ENCODE results near the gene FAM180B. TPM values are rescaled to one million over a fixed set of nuclear protein-coding genes. Genes with fewer than 3 reads are reported as not detected.

FAM180B gene
- total and polyA plus RNA-seq, 2 of the 13 experiments (the other 11 are each of a cell fraction or from before 2014, with no cell fraction given): 0.40 to 1.0 TPM

GRCh38 chr11:47616726-47617416 is 30.4 kb downstream of the FAM180B start (continued):
- no peak for TF ChIP-seq ZNF335 (CRISPR knock-in tag; IDR thresholded peaks at IDR 0.05)
- TF ChIP-seq SMC3 (IDR thresholded peaks at IDR 0.05; ENCODE audit: low read length): peak; percentile 88
- no peak for TF ChIP-seq ZMAT5 (CRISPR knock-in tag; IDR thresholded peaks at IDR 0.05; ENCODE audit: borderline replicate concordance, low read depth)
- no peak for TF ChIP-seq ZNF747 (CRISPR knock-in tag; IDR thresholded peaks at IDR 0.05; ENCODE audit: borderline replicate concordance)

- no peak overlapping the region for H3K4me3 ChIP-seq (replicated peaks in 1 of 3; ENCODE audit: insufficient read depth in 1 of 3, low read depth in 2 of 3, low read length in 3 of 3)
- H3K4me2 ChIP-seq (ENCODE audit: low read depth, low read length): no peak overlapping the region
- no peaks in the 10 kb centered on the region for H3K4me1 ChIP-seq (ENCODE audit: insufficient read depth, low read length)
- no peaks in the 10 kb centered on the region for H4K20me1 ChIP-seq (ENCODE audit: insufficient read depth, low read length)
- in situ Hi-C loops (cut with HindIII; ENCODE audit: extremely low pct_ligation_motif_present, low pct_unique_long_range_greater_than_20kb): no loop called here
- TF ChIP-seq KLF15 (CRISPR knock-in tag; IDR thresholded peaks at IDR 0.05; ENCODE audit: borderline replicate concordance) (no peak), FOXO1 (CRISPR knock-in tag; IDR thresholded peaks at IDR 0.05) (no peak), TIGD3 (CRISPR knock-in tag; IDR thresholded peaks at IDR 0.05; ENCODE audit: borderline replicate concordance) (no peak), ZNF577 (CRISPR knock-in tag; IDR thresholded peaks at IDR 0.05; ENCODE audit: borderline replicate concordance, low read depth) (no peak)
- H3K27me3 ChIP-seq (ENCODE audit: control insufficient read depth in 1 of 2, insufficient read depth in 2 of 2, low read length in 2 of 2): no peaks in the 10 kb centered on the region
- no peak overlapping the region for H2AFZ ChIP-seq (ENCODE audit: low read length)
- ATAC-seq (no peak), DNase-seq (ENCODE audit: low spot score) (no peak), FAIRE-seq (no peak)
- no peaks in the 10 kb centered on the region for H3K9me3 ChIP-seq (ENCODE audit: low read length)
- 97% methylated on average over 3 of the region's 3 CpGs for WGBS (ENCODE audit: low lambda C conversion rate)
- ChIA-PET POLR2A (interaction anchor here (0.8 to 1.0 kb wide), 2 partner anchors 30 to 39 kb away, joined by 3 read pairs; partner anchors contain the start of genes KBTBD4 and NDUFS3), CTCF (ENCODE audit: low intra/inter-chr PET ratio, low total read pairs) (no interaction called here)
- no peaks in the 10 kb centered on the region for H3K79me2 ChIP-seq (ENCODE audit: insufficient read depth, low read length)
- H3K36me3 ChIP-seq (replicated peaks in 1 of 2; ENCODE audit: control insufficient read depth in 1 of 2, insufficient read depth in 2 of 2, low read length in 2 of 2): peaks cover 6 to 34% of the 10 kb centered on the region in 2 experiments; a peak in 4 of 5 replicates
- BruUV-seq (replicated peaks): no TSS peak
- intact Hi-C loops (cut with micrococcal nuclease; ENCODE audit: unreplicated experiment): no loop called here
- no peak overlapping the region for H3K27ac ChIP-seq (ENCODE audit: extremely low read length, insufficient read depth, low read length)
- no peak overlapping the region for H3K9ac ChIP-seq (ENCODE audit: insufficient read depth, low read depth, low read length)
Measured at GRCh38 chr11:47617417-47617809, 30.9 kb downstream of the FAM180B start.
